ENCODE data around the gene IL36RN.

- no peak for TF ChIP-seq CTCF (IDR thresholded peaks at IDR 0.05)
- TF ChIP-seq POLR2A (IDR thresholded peaks at IDR 0.05), result no peak
These were observed 53.9 kb downstream of the IL36RN start for GRCh38 chr2:113112871-113113270.

Measured in right lobe of liver (tissue), 4 donors.